ENCODE measurements around the gene RAB18.

RAB18 gene

GRCh38 chr10:27470885-27471284, 33.2 kb upstream of the RAB18 start:
- H3K27ac ChIP-seq, result no peak overlapping the region
- TF ChIP-seq ZFX (IDR thresholded peaks at IDR 0.05; ENCODE audit: borderline replicate concordance), result no peak
- TF ChIP-seq, protein P1, sequence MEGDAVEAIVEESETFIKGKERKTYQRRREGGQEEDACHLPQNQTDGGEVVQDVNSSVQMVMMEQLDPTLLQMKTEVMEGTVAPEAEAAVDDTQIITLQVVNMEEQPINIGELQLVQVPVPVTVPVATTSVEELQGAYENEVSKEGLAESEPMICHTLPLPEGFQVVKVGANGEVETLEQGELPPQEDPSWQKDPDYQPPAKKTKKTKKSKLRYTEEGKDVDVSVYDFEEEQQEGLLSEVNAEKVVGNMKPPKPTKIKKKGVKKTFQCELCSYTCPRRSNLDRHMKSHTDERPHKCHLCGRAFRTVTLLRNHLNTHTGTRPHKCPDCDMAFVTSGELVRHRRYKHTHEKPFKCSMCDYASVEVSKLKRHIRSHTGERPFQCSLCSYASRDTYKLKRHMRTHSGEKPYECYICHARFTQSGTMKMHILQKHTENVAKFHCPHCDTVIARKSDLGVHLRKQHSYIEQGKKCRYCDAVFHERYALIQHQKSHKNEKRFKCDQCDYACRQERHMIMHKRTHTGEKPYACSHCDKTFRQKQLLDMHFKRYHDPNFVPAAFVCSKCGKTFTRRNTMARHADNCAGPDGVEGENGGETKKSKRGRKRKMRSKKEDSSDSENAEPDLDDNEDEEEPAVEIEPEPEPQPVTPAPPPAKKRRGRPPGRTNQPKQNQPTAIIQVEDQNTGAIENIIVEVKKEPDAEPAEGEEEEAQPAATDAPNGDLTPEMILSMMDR (IDR thresholded peaks at IDR 0.05), result no peak

GRCh38 chr10:27474741-27475140, 29.4 kb upstream of the RAB18 start:
- H3K27ac ChIP-seq, result no peak overlapping the region
- TF ChIP-seq ZFX (IDR thresholded peaks at IDR 0.05; ENCODE audit: borderline replicate concordance), result no peak
- TF ChIP-seq, protein P1 (IDR thresholded peaks at IDR 0.05), result no peak

DNA sequence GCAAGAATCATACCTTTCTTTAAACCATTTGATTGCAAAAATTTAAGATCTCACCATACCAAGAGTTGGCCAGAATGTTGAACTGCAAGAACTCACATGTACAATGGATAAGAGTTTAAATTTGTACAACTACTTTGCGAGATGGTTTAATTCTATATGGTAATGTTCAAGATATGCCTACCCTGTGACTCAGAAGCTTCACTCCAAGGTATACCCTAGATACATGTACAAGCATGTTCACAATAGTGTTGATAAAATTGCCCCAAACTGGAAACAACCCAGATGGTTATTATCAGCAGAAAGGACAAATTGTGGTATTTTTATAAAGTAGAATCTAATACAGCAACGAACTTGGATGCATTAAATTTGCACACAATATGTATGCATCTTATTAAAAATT, 25.1 kb upstream of the RAB18 start:
- TF ChIP-seq, protein P1 (IDR thresholded peaks at IDR 0.05), result no peak
- TF ChIP-seq ZFX (IDR thresholded peaks at IDR 0.05; ENCODE audit: borderline replicate concordance), result no peak
- no peak overlapping the region for H3K27ac ChIP-seq

DNA sequence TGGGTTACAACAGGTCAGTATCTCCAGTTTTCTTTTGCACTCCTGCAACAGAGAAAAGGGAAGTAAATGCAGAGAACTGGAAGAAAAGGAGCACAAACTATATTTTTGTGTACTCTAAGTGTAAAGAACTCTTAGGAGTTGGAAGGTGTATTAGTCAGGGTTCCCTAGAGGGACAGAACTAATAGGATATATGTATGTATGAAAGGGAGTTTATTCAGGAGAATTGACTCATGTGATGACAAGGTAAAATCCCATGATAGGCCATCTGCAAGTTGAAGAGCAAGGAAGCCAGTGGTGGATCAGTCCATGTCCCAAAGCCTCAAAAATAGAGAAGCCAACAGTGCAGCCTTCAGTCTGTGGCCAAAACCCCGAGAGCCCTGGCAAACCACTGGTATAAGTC, 22.6 kb upstream of the RAB18 start:
- no peak overlapping the region for H3K27ac ChIP-seq
- TF ChIP-seq ZFX (IDR thresholded peaks at IDR 0.05; ENCODE audit: borderline replicate concordance), result no peak
- TF ChIP-seq, protein P1 (IDR thresholded peaks at IDR 0.05), result no peak

DNA sequence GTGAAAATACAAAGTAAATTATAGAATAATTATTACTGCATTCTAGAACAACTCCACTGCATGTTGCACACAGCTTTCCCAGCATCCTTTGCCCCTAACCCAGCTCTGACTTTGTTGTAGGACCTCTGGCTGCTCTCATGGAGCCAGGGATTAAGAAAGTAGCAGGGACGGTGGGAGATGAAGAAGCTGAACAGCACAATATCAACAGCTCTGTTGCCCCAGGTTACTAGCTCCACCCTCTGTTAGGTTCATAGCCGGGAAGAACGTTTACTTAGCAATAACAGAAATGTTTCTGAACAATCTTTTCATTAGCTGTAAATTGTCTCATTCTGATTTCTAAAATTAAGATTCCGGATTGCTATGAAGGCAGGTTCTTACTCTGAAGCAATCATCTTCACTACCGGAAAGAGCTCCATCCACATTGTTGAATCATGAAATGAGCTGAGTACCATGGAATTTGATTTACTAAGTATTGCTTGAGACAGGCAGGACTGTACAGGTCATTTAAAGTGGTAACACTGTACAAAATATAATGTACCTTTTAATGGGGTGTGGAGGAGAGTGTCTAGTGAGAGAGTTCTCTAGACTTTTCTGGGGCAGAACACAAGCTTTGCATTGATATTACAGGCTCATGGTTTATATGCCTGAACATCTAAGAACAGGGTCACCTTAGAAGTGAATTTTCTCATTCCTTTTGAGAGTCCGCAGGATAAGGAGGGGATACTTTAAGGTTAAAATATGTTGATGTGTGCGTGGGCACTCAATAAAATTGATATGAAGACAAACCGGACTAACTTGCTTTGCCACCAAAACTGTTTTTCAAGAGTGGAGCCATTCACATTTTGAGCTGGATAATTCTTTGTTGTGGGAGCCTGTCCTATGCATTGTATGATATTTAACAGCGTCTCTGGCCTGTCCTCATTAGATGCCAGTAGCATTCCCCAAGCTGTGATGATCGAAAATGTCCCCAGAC, 20.8 kb upstream of the RAB18 start:
- H3K27ac ChIP-seq, result no peak overlapping the region
- TF ChIP-seq, protein P1 (IDR thresholded peaks at IDR 0.05), result no peak
- no peak for TF ChIP-seq ZFX (IDR thresholded peaks at IDR 0.05; ENCODE audit: borderline replicate concordance)

- no peak overlapping the region for H3K27ac ChIP-seq
- TF ChIP-seq, protein P1 (IDR thresholded peaks at IDR 0.05), result no peak
- TF ChIP-seq ZFX (IDR thresholded peaks at IDR 0.05; ENCODE audit: borderline replicate concordance), result no peak
Measured at GRCh38 chr10:27485368-27485767, 18.7 kb upstream of the RAB18 start.

DNA sequence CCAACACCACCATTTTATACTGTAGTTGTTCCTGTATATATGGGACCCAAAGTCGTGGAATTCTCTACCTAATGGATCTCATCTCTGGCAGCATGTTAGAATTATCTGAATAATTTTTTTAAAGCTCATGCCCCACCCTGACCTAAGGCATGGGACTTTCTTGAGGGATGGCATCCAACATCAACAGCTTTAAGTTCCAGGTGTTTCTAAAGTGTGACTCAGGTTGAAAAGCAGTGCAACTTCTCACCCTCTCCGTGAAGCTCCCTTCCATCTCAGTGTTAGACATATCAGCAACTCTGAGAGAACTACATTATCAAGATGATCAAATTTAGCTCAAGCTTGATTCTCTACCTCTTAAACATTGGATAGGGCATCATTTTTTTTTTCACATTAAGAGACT, 18.1 kb upstream of the RAB18 start:
- no peak for TF ChIP-seq ZFX (IDR thresholded peaks at IDR 0.05; ENCODE audit: borderline replicate concordance)
- TF ChIP-seq, protein P1 (IDR thresholded peaks at IDR 0.05), result no peak
- H3K27ac ChIP-seq, result no peak overlapping the region

Measured in 22Rv1 (cell line).